SK-N-MC (cell line): ENCODE data around the gene COL6A1.

ENCODE experiments used
- DNase-seq: peaks from one replicate; pipeline ENCODE4 v3.0.0-alpha.2; 2011; ENCODE audit warnings: low read depth, low spot score
- H3K27ac ChIP-seq: fragments of 200-600 bp; sonication (generic); 2 replicates; pipeline ENCODE4 v1.5.1; 2016; ENCODE audit warnings: mixed run types
- H3K36me3 ChIP-seq: fragments of 200-600 bp; sonication (generic); 2 replicates; pipeline ENCODE4 v1.6.1; 2017; ENCODE audit warnings: antibody characterized with exemption, low read length, mixed read lengths; ENCODE audit not compliant: insufficient read depth
- H3K4me3 ChIP-seq: fragments of 200-600 bp; sonication (generic); 2 replicates; pipeline ENCODE4 v1.5.1; 2016
- H3K9ac ChIP-seq: fragments of 200-600 bp; sonication (generic); 2 replicates; pipeline ENCODE4 v1.8.0; 2017; ENCODE audit warnings: mixed run types, mixed read lengths; ENCODE audit not compliant: insufficient read length
- H3K9me3 ChIP-seq: fragments of 200-600 bp; sonication (generic); 2 replicates; pipeline ENCODE4 v1.6.1; 2017; ENCODE audit warnings: low read depth, mild to moderate bottlenecking, antibody characterized with exemption, low read length, moderate library complexity, mixed read lengths
- EZH2 ChIP-seq: fragments of 200-600 bp; sonication (generic); IDR thresholded peaks from one replicate; pipeline ENCODE4 v1.6.1; 2017; ENCODE audit warnings: antibody characterized with exemption
- FOXP2 ChIP-seq: optimal IDR thresholded peaks from 2 replicates; pipeline ENCODE3; 2011; ENCODE audit warnings: mild to moderate bottlenecking, moderate library complexity; ENCODE audit not compliant: insufficient read depth; ENCODE audit errors: extremely low read length, control extremely low read depth
- POLR2AphosphoS5 ChIP-seq: IDR thresholded peaks from 2 replicates; pipeline ENCODE4 v1.6.1; 2012; ENCODE audit warnings: mild to moderate bottlenecking, low read depth, low read length, borderline replicate concordance

The COL6A1 gene

DNA sequence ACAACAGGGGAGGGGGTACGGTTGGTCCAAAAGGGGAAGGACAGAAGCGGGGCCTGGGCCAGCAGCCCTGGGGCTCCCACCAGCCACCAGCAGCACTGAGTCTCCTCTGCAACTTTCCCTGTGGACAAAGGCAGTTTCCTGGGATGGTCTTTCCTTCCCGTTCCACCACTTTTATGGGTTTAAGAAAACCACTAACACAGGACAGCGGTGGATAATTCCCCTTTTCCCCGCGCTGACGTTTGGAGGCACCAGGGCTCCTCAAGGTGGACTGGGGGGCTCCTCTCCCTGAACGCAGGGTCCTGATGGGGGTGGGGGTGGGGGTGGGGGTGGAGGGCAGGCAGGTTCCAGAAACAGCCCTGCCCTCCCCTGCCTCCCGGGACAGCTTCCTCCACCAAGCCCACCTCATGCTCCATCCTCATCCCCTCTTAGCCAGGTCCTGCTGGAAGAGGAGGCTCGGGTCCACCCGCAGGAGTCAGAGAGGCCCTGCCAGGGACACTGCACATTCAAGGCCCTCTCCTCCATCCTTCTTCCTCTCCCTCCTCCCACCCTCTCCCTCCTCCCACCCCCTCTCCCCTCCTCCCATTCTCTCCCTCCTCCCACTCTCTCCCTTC, 4.8 kb upstream of the COL6A1 start:
- Histone ChIP-seq H3K9ac (no peak overlapping the region), H3K9me3 (no peaks in the 10 kb centered on the region), H3K36me3 (no peaks in the 10 kb centered on the region), H3K27ac (no peak overlapping the region), H3K4me3 (0 out of 2 replicates have a peak overlapping the region, but pooled peaks have one; percentile 33)
- DNase-seq = no peak
- TF ChIP-seq FOXP2 (no peak), POLR2AphosphoS5 (no peak), EZH2 (no peak)

DNA sequence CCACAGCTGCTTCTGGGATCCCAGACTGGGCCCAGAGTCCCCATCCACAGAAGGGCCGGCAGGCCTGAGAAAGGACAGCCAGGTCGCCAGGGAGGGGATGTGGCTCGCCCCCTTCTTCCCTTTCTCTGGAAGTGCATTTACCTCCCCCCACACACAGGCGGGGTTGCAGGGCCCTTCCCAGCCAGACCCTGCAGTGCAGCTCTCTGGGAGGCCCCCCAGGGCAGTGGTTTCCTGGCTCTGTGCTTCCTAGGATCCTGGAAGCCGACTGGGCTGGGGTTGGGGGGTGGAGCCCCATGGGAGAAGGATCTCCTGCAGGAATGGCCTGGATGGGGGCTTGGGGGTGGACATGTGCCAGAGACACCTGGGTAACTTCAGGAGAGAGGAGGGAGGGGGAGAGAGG, 4.2 kb upstream of the COL6A1 start:
- no peak overlapping the region for H3K9ac ChIP-seq
- H3K4me3 ChIP-seq = peak overlapping the region; percentile 18; the same call in 1 of the 2 replicates
- H3K9me3 ChIP-seq = no peaks in the 10 kb centered on the region
- no peaks in the 10 kb centered on the region for H3K36me3 ChIP-seq
- TF ChIP-seq POLR2AphosphoS5 (no peak), FOXP2 (no peak), EZH2 (no peak)
- no peak overlapping the region for H3K27ac ChIP-seq
- no peak for DNase-seq

DNA sequence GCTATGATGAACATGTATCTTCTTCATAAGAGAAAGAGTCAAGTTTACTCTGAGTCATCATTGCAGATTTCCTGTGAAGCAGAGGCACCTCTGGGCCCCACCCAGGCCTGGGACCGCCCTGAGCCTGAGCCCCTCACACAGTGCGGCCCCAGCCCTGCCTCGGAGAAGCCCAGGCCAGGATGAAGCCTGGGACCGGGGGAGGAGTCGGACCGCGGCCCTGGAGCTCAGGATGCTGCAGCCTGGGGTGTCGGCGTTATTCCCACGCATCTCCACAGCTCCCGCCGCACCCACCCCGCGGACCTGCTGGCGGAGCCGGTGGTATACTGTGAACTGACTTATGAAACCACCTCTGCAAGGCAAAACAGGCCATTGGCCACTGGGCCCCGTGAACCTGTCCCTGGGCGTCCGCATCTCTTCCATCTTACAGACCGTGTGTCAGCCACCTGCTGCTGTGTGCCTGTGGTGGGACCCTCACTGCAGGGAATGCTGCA, 2.4 kb upstream of the COL6A1 start:
- H3K27ac ChIP-seq = no peak overlapping the region
- no peak for TF ChIP-seq FOXP2
- no peak for TF ChIP-seq EZH2
- TF ChIP-seq POLR2AphosphoS5 = no peak
- no peaks in the 10 kb centered on the region for H3K9me3 ChIP-seq
- H3K9ac ChIP-seq = no peak overlapping the region
- DNase-seq = no peak
- H3K36me3 ChIP-seq = no peaks in the 10 kb centered on the region
- H3K4me3 ChIP-seq = no peak overlapping the region

DNA sequence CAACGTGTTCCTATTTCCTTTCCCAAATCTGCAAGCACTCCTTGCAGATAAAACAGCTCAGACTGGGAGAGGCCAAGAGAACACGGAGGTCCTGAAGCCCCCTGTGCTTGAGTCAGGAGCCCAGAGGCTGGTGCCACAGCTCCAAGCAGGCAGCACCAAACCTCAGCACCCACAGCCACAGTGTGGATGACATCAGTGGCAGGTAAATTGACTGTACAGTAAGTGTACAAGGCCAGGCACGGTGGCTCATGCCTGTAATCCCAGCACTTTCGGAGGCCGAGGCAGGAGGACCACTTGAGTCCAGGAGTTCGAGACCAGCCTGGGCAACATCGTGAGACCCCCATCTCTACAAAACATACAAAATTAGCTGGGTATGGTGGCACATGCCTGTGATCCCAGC, 1.9 kb upstream of the COL6A1 start:
- Histone ChIP-seq H3K9me3 (no peaks in the 10 kb centered on the region), H3K36me3 (no peaks in the 10 kb centered on the region), H3K4me3 (no peak overlapping the region), H3K27ac (no peak overlapping the region), H3K9ac (no peak overlapping the region)
- no peak for TF ChIP-seq POLR2AphosphoS5
- no peak for TF ChIP-seq FOXP2
- no peak for TF ChIP-seq EZH2
- DNase-seq = no peak

DNA sequence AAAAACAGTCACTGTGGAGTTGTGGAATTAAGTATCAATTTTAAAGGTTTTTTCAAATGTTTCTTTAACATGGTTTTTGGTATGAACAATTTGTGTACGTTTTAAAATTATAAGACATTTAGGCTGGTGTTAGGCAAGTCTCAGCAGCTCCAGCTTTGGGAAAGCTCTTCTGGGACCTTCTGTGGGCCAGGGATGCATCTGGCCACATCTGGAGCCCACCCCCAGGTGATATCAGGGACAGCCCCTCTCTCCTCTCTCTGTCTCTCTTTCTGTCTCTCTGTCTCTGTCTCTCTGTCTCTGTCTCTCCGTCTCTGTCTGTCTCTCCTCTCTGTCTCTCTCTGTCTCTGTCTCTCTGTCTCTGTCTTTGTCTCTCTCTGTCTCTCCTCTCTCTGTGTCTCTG, 1.3 kb upstream of the COL6A1 start:
- TF ChIP-seq POLR2AphosphoS5 (no peak), FOXP2 (no peak), EZH2 (no peak)
- no peak overlapping the region for H3K27ac ChIP-seq

DNA sequence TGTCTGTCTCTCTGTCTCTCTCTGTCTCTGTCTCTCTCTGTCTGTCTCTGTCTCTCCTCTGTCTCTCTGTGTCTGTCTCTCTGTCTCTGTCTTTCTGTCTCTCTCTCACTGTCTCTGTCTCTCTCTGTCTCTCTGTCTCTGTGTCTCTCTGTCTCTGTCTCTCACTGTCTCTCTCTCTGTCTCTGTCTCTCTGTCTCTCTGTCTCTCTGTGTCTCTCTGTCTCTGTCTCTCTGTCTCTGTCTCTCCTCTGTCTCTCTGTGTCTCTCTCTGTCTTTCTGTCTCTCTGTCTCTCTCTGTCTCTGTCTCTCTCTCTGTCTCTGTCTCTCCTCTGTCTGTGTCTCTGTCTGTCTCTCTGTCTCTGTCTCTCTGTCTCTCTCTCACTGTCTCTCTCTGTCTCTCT, 873 bp upstream of the COL6A1 start:
- DNase-seq = no peak
- peak overlapping the region; percentile 75 for H3K4me3 ChIP-seq
- peak overlapping the region; percentile 7 for H3K27ac ChIP-seq
- no peaks in the 10 kb centered on the region for H3K9me3 ChIP-seq
- TF ChIP-seq FOXP2 = no peak
- no peak for TF ChIP-seq POLR2AphosphoS5
- TF ChIP-seq EZH2 = no peak
- no peaks in the 10 kb centered on the region for H3K36me3 ChIP-seq
- peak overlapping the region; percentile 51 for H3K9ac ChIP-seq

More for the DNA sequence above, 1.3 kb upstream of the COL6A1 start:
- Histone ChIP-seq H3K9ac (no peak overlapping the region), H3K4me3 (no peak overlapping the region), H3K36me3 (no peaks in the 10 kb centered on the region), H3K9me3 (no peaks in the 10 kb centered on the region)
- no peak for DNase-seq

DNA sequence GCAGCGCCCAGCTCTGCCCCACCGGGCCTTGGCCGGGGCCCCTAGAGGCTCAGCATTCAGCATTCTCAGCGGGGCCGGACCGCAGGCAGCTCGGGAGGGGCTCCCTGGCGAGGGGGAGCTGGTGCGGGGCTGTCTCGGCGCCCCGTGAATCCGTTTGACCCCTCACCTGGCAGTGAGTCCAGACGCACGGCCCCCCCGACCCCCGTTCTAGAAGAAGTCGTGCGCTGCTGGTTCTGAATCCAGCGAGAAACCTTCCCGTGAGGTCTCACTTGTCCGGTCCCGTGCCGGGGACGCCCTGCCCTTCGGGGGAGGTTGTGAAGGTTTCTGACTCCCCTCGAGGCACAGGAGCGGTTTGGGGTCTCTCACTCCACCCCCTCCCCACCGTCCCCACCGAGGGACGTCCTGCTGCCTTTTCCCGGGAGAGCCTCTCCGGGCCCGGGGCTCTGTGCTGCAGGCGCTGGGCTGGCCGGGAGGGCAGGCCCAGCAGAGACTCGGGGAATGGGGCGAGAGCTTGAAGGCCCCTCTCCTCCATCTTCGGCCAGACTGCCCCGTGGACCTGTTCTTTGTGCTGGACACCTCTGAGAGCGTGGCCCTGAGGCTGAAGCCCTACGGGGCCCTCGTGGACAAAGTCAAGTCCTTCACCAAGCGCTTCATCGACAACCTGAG, 655 bp downstream of the COL6A1 start:
- H3K4me3 ChIP-seq = peak overlapping the region; percentile 87
- H3K36me3 ChIP-seq = no peaks in the 10 kb centered on the region
- no peaks in the 10 kb centered on the region for H3K9me3 ChIP-seq
- DNase-seq = no peak
- peak overlapping the region; percentile 69 for H3K9ac ChIP-seq
- no peak overlapping the region for H3K27ac ChIP-seq
- TF ChIP-seq FOXP2 (no peak), POLR2AphosphoS5 (no peak)

DNA sequence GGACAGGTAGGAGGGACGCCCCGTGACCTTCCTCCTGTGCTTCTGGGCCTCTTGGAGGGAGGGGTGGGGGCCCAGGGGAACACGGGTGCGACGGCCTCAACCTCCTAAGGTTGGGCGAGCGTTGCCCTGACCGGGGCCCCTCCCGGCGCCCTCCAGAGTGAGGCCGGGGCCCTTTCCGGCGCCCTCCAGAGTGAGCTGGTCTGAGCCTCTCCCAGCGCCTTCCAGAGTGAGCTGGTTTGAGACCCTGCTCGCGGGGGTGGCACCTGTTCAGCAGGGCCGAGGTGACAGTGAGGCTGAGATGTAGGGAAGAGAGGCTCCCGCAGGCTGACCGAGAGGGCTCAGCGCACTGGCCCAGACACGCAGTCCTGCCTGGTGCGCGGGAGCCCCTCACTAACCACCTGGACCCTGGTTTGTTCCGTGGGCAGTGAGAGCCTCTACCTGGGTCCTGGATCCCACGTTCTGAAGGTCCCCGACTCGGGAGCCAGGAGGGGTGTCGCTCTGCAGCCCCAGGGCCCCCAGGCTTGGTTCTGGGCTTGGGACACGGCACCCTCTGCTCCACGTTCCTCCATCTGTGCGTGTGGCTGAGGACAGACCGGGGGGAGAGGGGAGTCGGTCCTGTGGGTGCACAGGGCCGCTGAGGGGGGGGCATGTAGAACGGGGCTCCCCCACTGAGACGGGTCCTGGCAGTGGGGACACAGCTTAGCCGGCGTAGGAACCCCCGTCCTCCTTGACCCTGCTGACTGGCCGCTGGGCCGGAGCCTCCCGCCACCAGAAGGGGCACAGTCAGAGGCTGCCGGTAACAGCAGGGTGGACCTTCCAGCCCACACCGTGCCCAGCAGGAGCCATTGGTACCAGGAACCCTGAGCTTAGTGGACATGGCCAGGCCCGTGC, 1.4 kb downstream of the COL6A1 start:
- DNase-seq = no peak
- H3K36me3 ChIP-seq = no peaks in the 10 kb centered on the region
- H3K27ac ChIP-seq = no peak overlapping the region
- H3K4me3 ChIP-seq = peak overlapping the region; percentile 87
- no peak overlapping the region for H3K9ac ChIP-seq
- no peaks in the 10 kb centered on the region for H3K9me3 ChIP-seq
- TF ChIP-seq FOXP2 = no peak
- TF ChIP-seq EZH2 = no peak
- TF ChIP-seq POLR2AphosphoS5 = no peak
